Measurements from ENCODE around the gene SH2B2.

SH2B2 gene

DNA sequence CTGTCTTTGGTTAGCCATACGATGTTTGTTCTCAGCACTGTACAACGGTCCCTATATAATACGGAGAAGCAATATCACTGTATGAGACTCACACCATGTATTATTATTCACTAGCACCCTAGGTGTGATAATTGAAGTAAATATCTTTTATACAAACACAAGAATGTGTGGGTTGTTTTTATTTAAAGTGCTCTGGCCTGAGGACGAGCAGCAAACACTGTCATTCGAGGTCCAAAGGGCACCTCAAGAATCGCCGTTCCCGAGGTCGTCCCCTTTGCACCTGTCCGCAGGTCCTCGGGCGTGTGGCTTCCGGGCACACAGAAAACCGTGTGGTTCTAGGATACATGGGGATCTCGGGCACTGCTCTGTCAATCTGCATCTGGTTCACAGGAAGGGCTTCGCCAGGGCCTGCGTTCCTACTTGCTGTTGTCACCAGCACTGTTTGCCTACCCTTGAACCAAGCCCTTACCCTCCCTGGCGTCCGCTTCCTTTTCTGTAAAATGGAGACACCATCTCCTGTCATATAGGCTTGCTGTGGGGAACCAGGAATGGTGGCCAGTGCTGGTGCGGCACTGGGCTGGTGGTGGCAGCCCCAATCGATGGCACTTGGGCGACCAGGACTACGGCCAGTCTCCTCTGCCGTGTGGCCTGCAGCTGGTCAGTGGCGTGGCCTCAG is 28.5 kb upstream of the SH2B2 start:
- Mint-ChIP-seq H3K4me1 (no peaks in the 10 kb centered on the region), H3K27me3 (no peaks in the 10 kb centered on the region), H3K9me3 (no peaks in the 10 kb centered on the region), H3K4me3 (no peak overlapping the region), H3K36me3 (no peaks in the 10 kb centered on the region), H3K27ac (no peak overlapping the region)

DNA sequence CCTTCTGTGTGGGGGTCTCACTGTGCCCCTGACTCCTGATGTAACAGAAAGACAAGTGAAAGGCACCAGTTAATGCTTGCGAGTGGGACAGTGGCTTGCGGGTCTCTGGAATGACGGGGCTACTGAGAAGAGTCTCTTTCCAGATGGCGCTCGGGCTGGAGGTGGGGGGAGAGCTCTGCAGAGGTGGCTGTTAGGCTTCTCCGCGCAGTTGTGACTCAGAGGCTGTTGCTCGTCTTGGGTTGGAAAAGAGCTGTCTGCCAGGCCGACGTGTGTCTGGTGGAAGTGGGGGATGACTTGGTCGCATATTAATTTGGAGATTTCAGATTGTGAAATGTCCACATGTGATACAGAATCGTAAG is 27.9 kb upstream of the SH2B2 start:
- no peak overlapping the region for H3K4me3 Mint-ChIP-seq
- no peaks in the 10 kb centered on the region for H3K27me3 Mint-ChIP-seq
- H3K27ac Mint-ChIP-seq = no peak overlapping the region
- H3K36me3 Mint-ChIP-seq = no peaks in the 10 kb centered on the region
- H3K9me3 Mint-ChIP-seq = no peaks in the 10 kb centered on the region
- no peaks in the 10 kb centered on the region for H3K4me1 Mint-ChIP-seq

DNA sequence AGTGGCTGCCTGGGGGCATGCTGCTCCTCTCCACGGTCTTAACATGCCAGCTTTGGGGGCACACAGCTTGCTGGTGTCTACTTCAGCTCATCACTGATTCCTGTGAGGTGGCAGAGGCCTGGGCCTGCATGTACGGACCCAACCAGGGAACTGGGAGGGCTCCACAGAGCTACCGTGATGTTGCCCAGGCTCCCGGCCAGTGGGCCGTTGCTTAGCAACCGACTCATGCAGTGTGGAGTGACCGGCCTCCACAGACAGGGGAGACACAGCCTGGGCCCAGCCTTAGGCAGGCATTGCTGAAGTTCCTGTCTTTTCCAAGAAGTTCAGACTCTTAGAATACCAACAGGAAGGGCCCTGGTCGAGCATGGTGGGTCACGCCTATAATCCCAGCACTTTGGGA is 25.8 kb upstream of the SH2B2 start:
- no peaks in the 10 kb centered on the region for H3K36me3 Mint-ChIP-seq
- no peak overlapping the region for H3K4me3 Mint-ChIP-seq
- no peaks in the 10 kb centered on the region for H3K27me3 Mint-ChIP-seq
- H3K9me3 Mint-ChIP-seq = no peaks in the 10 kb centered on the region
- no peaks in the 10 kb centered on the region for H3K4me1 Mint-ChIP-seq
- H3K27ac Mint-ChIP-seq = no peak overlapping the region

DNA sequence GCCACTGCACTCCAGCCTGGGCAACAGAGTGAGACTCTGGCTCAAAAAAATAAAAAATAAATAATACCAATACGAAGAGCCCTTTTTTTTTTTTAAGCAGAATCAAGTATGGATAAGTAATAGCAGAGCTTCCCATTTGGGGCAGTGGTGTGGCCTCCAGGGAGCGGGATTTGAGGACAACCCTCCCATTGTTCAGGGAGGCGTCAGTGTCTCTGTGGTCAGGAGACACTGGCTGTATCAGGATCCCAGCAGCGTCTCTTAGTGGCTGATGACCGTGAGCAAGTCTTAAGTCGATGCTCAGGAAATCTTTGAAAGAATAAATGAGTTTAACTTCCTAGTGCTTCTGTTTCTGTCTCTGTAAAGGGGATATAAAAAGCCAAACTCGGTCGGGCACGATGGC is 25.2 kb upstream of the SH2B2 start:
- H3K4me1 Mint-ChIP-seq = no peaks in the 10 kb centered on the region
- no peaks in the 10 kb centered on the region for H3K36me3 Mint-ChIP-seq
- no peaks in the 10 kb centered on the region for H3K27me3 Mint-ChIP-seq
- no peaks in the 10 kb centered on the region for H3K9me3 Mint-ChIP-seq
- H3K27ac Mint-ChIP-seq = no peak overlapping the region
- no peak overlapping the region for H3K4me3 Mint-ChIP-seq

DNA sequence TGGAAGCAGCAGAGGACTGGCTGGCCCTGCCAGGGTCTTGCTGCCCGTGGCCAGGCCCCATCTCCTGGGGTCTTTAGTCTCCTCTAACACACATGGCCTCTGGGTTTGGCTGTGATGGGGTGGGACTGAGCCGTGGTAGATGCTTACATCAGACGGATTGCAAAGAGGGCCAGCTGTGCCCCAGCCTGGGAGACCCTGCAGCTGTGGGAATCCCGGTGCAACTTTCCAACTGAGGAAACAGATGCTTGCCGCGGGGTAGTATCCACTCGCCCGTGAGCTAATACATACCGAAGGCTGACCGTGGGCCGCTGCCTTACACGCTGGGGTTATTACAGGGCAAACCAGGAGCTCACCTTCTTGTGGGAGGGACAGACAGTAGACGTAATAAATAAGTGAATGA is 24.1 kb upstream of the SH2B2 start:
- H3K27ac Mint-ChIP-seq = no peak overlapping the region
- H3K9me3 Mint-ChIP-seq = no peaks in the 10 kb centered on the region
- no peaks in the 10 kb centered on the region for H3K36me3 Mint-ChIP-seq
- H3K4me3 Mint-ChIP-seq = no peak overlapping the region
- no peaks in the 10 kb centered on the region for H3K27me3 Mint-ChIP-seq
- H3K4me1 Mint-ChIP-seq = no peaks in the 10 kb centered on the region

DNA sequence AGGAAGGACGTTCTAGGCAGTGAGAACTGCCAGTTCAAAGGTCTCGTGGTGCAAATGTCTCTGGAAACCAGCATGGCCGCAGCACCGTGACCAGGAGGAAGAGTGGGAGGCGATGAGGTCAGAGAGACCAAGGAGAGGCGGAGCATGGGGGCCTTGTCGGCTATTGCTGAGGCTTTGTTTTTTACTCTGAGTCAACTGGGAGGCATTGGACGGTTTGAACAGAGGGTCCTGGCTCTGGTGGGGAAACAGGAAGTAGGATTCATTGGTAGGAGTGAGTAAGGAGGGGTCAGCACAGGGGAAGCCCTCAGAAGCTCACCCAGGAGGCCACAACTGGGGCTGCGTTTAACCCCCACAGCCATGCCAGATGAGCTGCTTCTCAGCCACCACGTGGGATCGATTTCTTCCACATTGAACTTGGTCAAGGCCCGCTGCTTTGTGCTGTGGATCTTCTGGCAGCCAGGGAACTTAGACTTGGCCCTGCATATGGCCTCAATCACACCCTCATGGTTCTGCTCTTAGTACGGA is 22.2 kb upstream of the SH2B2 start:
- Mint-ChIP-seq H3K9me3 (no peaks in the 10 kb centered on the region), H3K27me3 (no peaks in the 10 kb centered on the region), H3K36me3 (no peaks in the 10 kb centered on the region), H3K4me3 (no peak overlapping the region), H3K4me1 (no peaks in the 10 kb centered on the region), H3K27ac (no peak overlapping the region)

DNA sequence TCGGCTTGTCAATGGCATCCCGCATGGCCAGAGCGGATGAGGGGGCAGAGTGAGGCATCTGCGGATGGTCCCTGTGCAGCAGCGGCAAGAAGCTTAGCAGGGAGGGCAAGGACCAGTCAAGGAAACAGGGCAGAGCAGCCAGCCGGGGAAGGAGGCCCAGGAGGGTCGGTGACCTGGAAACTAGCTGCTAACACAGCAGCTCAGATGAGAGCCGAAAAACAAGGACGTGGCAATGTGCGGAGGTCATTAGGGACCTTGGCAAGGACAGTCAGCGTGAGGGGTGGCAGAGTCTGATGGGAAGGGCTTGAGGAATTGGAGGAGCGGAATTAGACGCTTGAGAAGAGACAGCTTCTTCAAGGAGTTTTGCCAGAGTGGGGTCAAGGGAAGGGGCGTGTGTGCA is 20.1 kb upstream of the SH2B2 start:
- Mint-ChIP-seq H3K4me1 (no peaks in the 10 kb centered on the region), H3K36me3 (no peaks in the 10 kb centered on the region), H3K27me3 (no peaks in the 10 kb centered on the region), H3K27ac (no peak overlapping the region), H3K9me3 (no peaks in the 10 kb centered on the region), H3K4me3 (no peak overlapping the region)

DNA sequence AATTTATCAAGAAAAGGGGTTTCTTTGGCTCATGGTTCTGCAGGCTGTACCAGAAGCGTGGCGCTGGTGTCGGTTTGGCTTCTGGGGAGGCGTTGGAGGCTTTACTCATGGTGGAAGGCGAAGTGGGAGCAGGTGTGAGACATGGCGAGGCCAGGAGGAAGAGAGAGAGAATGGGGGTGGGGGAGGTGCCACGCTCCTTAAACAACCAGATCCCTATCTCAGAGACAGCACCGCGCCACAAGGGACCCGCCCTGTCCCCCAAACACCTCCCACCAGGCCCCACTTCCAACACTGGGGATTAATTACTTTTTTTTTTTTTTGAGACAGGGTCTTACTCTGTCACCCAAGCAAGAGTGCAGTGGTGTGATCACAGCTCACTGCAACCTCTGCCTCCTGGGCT is 18.0 kb upstream of the SH2B2 start:
- H3K9me3 Mint-ChIP-seq = no peaks in the 10 kb centered on the region

DNA sequence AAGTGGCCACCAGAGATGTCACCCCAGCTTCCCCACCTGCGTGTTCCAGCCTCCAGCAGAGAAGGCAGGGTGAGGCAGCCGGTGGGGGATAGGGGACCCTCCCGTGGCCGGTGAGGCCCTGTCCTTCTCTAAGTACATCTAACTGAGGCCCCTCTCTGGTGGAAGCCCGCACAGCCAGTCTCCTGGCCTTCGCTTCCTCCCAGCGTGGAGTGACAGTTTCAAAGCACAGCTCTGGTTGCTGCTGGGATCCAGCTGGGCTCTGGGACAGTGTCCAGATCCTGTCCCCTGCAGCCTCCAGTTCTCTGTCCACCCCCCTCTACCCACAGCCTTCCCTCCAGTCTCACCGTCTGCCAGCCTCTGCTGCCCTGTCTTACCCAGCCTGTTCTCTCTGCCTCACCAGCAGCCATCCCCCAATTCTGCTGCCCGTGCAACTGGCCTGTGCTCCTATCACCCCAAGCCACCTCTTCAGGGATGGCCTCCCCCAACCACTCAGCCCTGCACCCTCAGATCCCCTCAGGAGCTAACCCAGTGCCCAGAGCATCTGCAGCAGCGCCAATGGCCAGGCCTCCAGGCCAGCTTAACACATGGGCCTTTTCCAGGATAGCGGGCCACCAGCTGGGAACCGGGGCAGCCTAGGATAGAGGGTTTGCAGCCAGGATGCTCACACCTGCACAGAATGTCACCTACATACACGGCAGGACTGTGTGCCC is 16.3 kb upstream of the SH2B2 start:
- Mint-ChIP-seq H3K36me3 (no peaks in the 10 kb centered on the region), H3K4me1 (no peaks in the 10 kb centered on the region), H3K9me3 (no peaks in the 10 kb centered on the region), H3K4me3 (no peak overlapping the region), H3K27ac (no peak overlapping the region), H3K27me3 (no peaks in the 10 kb centered on the region)

More for the DNA sequence above, 18.0 kb upstream of the SH2B2 start:
- Mint-ChIP-seq H3K27me3 (no peaks in the 10 kb centered on the region), H3K36me3 (no peaks in the 10 kb centered on the region), H3K27ac (no peak overlapping the region), H3K4me3 (no peak overlapping the region), H3K4me1 (no peaks in the 10 kb centered on the region)

DNA sequence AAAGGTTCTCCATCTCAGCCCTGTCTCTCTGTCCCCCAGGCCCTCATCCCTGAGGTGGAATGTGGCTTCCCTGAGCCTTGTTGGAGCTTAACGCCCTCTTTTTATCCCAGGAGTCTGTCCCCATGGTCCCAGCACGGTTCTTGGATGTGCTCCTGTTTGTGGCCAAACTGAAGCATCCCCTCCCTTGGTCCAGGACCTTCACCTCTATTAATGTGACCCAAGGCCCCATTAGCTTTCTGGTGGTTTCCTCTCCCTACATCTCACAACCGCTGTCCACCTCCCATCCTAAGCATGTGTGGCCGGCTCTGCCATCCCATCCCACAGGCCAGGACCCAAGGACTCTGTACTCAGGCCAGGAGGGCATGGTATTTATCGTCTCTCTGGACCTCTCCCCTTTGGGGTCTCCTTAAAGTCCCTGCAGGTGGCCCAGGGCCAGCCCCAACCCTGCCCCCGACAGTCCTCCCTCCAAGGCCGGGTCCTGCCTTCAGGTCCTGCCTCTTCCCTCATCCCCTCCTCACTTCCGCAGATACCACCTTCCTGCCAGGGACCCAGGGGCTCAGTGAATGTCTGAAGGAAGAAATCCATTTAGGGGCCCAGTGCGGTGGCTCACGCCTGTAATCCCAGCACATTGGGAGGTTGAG is 15.4 kb upstream of the SH2B2 start:
- Mint-ChIP-seq H3K27ac (no peak overlapping the region), H3K9me3 (no peaks in the 10 kb centered on the region), H3K36me3 (no peaks in the 10 kb centered on the region), H3K4me3 (no peak overlapping the region), H3K4me1 (no peaks in the 10 kb centered on the region), H3K27me3 (no peaks in the 10 kb centered on the region)

DNA sequence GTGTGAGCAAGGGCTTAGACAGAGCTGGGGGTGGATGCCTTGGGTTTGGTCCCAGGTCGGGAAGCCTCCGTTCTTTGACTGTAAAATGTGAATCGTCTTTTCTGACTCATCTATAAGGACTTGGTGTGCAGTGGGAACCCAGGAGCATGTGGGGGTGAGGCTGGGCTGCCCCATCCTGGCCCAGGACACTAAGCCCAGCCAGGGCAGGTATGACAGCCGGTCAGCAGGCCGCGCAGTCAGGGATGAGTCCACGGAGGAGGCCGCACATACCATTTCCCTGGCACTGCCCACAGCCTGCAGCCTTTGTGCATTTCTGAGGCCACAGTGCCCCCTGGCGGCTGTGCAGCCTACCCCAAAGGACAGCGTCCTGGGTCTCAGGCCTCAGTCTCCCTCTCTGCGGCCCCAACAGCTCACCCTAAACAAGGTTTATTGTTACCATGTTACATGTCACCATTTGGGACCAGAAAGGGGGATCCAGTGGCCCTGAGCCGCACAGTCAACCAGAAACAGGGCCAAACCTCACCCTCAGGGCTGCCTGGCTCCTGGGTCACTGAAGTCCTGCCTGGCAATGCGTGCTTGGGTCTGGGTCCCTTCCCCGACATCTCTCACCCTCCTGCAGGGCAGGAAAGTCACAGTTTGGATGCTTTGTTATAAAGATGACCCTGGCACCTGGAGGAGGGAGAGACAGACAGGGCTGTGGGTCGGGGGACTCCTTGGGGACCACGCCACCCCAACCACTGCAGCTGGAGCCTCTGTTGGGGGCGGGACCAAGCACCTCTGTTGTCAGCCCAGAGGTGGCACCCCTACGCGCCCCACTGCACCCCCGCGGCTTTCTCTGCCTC is 14.4 kb upstream of the SH2B2 start:
- Mint-ChIP-seq H3K36me3 (no peaks in the 10 kb centered on the region), H3K9me3 (no peaks in the 10 kb centered on the region), H3K4me3 (no peak overlapping the region), H3K27ac (no peak overlapping the region), H3K27me3 (no peaks in the 10 kb centered on the region), H3K4me1 (no peaks in the 10 kb centered on the region)

DNA sequence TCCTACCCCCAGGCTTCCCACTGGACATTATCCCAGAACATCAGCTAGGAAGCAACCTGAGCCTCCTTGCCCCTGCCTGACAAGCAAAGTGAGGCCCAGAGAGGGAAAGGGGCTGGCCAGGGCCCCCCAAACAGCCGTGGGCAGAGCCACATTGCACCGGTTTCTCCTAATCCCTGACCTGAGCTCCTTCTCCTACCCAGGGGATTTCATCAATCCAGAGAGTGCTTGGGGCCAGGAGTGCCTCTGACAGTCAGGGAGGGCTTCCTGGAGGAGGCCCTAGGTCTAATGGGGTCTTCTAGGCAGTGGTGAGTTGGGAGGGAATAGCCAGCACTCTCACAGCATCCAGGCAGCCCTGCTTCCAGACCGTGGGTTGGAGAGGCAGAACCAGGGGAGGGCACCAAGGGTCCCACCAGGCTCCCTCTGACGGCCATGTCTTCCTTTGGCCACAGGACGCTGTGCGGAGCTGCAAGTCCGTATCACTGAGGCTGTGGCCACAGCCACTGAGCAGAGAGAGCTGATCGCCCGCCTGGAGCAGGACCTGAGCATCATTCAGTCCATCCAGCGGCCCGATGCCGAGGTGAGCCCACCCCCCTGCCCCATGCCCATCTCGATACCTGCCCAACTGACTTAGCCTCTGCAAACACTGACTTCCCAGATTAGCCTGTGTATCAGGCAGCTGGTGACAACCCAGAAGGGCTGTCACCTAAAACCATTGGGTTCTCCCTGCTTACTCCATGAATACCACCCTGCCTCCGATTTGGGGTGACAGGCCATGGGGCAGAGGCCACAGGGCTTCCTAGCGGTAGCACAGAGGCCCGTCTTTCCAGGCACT is 13.5 kb upstream of the SH2B2 start:
- H3K4me1 Mint-ChIP-seq = no peaks in the 10 kb centered on the region
- H3K36me3 Mint-ChIP-seq = no peaks in the 10 kb centered on the region
- H3K4me3 Mint-ChIP-seq = no peak overlapping the region
- H3K27me3 Mint-ChIP-seq = no peaks in the 10 kb centered on the region
- H3K9me3 Mint-ChIP-seq = no peaks in the 10 kb centered on the region
- H3K27ac Mint-ChIP-seq = no peak overlapping the region

DNA sequence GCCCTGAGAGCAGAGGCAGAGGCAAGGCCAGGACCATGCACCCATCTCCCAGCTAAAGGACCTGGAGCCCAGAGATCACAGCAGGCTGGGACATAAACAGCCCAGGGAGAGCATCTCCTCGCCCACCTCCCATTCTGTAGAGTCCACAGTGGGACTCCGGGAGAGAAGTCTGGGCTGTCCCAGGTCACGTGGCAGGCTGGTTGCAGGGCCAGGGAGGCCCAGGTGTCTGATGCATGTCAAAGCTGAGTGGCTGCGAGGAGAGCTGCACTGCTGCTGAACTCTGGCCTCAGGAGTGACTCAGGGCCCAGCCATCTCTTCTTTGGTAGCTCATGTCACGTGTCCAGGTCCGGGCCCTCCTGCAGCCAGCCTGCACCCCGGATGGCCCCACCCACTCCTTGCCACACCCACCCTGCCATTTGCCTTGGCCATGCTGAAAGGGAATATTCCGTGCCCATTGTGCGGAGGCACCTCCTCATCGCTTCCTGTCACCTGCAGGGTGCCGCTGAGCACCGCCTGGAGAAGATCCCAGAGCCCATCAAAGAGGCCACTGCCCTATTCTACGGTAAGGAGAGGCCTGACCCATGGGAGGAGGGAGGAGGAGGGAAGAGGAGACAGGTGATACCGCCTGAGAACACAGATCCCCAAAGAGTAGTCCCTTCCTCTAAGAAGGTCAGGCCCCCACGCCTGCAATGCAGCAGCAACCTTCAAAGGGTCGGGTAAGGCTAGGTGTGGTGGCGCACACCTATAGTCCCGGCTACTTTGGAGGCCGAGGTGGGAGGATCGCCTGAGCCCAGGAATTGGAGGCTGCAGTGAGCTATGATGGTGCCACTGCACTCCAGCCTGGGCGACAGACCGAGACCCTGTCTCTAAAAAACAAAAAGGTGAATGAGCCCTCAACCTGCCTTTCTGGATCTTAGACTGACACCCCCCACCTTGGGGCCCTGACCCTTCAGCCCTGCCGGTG is 12.6 kb upstream of the SH2B2 start:
- Mint-ChIP-seq H3K4me3 (no peak overlapping the region), H3K36me3 (no peaks in the 10 kb centered on the region), H3K27me3 (no peaks in the 10 kb centered on the region), H3K9me3 (no peaks in the 10 kb centered on the region), H3K4me1 (no peaks in the 10 kb centered on the region), H3K27ac (no peak overlapping the region)

DNA sequence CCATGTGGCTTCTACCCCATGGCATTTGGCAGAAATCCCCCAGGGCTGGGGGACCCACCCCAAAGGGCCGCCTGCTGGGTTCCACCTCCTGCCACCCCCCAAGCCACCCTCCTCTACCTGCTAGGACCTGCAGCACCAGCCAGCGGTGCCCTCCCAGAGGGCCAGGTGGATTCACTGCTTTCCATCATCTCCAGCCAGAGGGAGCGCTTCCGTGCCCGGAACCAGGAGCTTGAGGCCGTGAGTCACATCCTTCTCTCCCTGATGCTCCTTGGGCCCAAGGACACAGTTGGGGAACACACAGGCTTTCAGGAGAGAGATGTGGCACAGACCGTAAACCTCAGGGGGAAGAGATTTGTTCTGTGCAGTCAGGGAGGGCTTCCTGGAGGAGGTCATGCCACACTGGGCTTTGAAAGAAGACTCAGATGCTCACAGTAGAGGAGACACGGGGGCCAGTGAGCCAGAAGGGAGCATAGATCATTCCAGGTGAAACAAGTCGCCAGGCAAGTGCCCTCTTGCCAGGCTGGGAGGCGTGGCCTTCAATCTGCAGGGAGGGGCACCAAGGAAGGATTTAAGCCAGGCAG is 11.5 kb upstream of the SH2B2 start:
- H3K27ac Mint-ChIP-seq = no peak overlapping the region
- H3K9me3 Mint-ChIP-seq = no peaks in the 10 kb centered on the region
- no peaks in the 10 kb centered on the region for H3K36me3 Mint-ChIP-seq
- H3K27me3 Mint-ChIP-seq = no peaks in the 10 kb centered on the region
- H3K4me1 Mint-ChIP-seq = peaks cover 3% of the 10 kb centered on the region
- H3K4me3 Mint-ChIP-seq = no peak overlapping the region
